ENCODE data around the gene RTN4R.

RTN4R gene

DNA sequence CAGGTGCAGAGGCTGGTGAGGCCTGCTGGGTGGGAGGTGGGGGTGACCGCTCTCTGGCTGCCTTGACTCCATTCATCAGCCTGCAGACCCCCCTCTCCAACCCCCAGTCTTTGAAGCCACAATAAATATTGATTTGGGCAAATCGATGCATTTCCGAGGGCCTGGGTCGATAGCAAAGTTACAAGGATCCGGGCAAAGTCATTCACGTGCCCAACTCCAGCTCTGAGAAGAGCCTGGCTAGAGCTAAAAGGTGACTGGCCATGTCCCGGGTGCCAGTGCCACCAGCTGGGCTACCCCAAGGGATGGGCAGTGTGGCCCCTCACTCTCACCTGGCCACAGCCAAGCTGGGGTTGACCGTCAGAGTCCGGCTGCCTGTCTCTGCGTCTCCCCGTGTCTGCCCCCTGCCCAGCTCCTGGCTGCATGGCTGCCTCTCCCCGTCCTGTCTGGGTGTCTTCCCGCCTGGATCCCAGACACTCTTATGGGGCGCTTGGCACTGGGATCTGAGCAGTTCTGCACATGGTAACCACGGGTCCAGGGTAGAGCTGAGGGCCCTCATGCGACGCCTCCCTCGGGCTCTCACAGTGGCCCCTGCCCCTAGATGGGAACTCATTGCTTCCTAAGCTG, 70.6 kb downstream of the RTN4R start:
- no peak for FAIRE-seq

DNA sequence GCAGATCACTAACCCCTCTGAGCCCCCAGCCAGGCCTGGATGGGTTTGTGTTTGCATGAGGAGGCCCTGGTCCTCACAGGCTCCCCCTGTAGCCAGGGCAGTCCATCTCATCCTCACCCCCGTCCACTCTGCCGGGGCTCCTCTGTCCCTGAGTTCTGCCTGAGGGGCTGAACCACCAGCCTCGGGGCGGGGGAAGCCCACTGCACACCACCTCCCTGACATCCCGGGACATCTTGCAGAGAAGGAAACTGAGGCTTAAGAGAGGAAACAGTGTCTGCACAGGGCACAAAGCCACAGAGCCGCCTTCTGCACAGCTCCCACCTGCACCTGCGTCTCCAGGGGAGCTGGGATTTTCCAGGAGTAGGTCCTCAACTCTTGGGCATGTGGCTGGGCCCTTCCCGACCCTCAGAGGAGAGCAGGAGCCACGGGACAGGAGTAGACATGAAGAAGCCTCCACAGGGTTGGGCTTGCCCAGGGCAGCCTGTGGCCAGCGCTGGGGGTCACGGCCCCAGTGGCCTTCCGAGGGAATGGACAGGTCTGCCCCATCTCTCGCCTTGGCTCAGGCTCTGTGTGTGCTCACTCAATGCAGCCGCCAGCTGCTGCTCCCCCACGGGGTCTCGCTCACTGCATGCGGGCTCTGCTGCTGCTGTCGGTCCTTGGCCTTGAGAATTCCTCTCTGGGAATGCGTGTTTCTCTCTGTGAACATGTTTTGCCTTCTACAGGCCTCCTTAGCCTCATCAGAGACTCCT, 71.8 kb downstream of the RTN4R start:
- FAIRE-seq, result no peak

DNA sequence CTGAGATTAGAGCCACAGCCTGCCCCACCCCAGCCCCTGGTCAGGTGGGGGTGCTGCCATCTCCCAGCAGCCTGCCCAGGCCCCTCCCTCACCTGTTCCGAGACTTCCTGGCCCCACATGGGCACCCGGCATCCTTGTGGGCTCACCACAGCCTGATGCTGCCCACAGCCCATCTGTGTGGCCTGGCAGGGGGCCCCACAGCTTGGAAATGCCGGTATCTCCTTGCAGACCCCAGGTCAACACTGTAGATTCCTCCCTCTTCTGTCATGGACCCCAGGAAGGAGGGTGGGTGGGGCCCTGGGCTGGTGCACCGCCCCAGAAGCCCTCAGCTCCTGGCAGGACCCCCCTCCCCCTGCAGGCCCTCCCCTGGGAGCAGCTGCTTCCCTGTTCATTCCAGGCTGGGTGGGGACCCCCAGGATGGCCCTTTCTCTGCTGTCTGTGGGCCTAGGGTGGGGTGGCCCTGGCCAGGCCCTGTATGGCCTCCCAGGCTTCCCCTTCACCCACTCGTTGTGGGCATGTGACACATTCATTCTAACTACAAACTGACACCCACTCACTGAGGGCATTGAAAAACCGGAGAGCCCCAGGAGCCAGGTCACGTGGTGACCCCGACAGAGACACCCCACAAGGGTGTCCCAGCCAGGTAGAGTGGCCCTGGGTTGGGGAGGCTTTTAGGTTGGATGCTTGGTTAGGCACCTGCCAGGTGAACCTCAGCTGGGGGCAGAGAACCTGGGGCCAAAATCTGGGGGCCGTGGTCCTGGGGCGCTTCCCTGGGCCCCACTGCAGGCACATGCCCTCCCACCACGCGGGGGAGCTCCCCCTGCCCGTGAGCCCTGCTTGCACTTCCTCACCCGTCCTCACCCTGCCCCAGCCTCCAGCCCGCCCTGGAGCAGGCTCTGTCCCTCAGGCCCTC, 73.2 kb downstream of the RTN4R start:
- no peak for FAIRE-seq

DNA sequence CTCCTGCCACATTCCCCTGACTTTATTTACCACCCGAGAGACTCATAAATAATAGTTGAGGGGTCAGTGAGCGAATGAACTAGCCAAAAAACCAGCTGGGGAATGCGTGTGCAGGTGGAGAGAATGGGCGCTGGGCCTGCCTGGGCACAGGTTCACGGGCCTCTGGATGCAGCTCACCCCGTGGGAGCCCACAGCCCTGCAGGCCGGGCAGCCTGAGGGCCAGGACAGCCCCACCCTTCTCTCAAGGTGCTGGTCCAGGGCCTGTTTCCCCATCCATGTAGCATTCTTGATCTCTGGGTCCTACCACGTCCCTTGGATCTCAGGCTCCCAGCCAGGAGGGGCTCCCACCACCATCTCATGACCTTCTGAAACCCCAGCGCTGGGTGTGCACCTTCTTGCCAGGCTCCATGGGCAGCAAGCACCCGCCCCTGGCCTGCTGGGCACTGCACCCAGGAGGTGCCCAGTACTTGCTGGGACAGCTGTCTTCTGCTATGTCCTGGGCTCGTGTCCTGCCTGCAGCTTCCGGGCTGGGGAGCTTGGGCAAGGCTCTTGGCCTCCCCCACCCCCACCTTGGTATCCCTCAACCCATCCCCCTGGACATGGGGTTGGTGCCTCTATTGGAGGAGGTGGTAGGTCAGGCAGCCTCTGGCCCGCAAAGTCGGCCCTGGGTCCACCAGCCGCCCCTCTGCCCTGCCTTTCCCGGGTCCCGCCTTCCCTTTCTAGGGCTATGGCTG, 74.2 kb downstream of the RTN4R start:
- FAIRE-seq, result no peak

DNA sequence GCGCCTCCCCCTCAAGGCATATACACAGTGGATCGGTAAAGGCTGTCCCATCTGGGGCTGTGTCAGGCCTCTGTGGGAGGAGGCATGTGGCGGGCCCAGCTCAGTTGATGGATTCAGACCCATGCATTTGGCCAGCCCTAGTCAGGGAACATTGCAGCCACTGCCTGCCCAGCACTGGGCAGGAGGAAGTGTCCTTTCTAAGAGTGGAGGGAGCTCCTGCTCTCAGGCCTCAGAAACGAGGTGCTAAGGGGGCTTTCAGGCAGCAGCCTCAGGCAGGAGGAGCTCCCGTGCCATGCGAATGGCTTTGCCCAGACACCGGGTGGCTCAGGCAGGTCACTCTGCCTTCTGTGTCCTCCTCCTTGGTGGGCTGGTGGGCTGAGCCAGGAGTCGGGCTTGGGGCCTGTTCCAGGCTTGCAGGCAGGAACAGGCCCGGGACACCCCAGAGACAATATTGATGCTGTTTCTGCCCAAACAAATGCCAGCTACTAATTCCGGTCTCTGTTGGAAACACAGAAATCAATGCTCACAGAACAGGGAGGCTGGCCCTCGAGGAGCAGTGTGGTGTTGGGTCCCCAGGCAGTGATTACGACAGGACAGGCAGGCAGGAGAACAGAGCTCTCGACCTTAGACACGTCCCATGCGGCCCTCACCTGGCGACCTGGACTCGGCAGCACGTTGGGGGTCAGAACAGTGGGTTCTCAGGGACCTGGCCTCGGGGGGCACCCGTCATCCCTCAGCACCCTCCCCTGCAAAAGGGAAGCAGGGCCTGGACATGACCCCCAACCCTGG, 75.0 kb downstream of the RTN4R start:
- FAIRE-seq, result no peak

DNA sequence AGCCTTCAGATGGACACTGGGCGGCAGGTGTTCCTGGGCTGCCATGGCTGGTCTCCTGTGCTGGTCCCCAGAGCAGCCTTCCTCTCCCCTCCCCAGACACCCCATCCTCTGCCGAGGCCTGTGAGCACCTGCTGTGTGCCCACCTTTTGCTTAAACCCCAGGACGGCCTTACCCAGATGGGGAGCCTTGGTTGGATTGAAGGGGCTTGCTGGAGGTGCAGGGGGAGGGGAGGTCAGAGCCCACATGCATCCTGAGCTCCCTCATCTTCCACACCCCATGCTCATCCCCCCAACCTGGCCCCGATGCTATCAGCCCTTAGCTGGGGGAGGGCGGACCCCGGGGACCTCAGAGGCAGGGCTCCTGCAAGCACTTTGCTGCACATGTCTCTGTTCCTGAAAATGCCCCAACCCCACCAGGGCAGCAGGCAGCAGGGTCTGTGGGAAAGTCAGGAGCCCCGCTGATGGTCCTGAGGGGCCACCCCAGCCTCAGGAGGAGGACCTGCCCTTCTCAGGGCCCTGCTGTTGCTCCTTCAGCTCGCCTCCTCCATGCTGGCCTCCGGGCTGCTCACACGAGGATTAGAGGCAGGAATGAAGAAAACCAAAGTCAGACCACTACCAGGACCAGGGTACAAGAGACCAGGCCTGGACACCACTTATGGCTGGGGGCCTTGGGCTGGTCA, 75.7 kb downstream of the RTN4R start:
- FAIRE-seq, result no peak

DNA sequence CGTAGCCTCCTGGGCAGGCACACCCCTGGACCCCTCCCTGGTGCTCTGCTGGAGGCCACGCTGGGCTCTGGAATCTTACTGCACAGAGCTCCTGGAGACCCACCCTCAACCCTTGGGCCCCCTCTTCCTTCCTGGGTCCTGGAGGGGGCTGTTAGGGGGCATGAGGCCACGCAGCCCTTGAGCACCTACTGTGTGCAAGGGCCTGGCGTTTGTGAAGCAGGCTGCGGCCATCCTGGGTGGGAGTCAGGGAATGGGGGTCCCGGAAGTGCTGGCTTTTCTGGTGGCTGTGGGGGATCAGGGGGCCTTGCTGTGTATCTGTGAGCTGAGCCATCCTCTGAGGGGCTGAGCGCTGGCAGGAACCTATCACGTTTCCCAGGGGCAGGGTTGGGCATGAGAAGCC, 76.3 kb downstream of the RTN4R start:
- FAIRE-seq, result no peak
